H9 (cell line): ENCODE measurements around the gene SUMF1. TPM values are rescaled to one million over a fixed set of nuclear protein-coding genes. Genes with fewer than 3 reads are reported as not detected.

Experiments used
- DNase-seq: peaks from one replicate; pipeline ENCODE4 v3.0.0-alpha.2; 2017
- H2AFZ ChIP-seq: one replicate; pipeline ENCODE4 v1.6.1; 2013; ENCODE audit warnings: mild to moderate bottlenecking, low read length, control low read depth, moderate library complexity
- H2AK5ac ChIP-seq: 2 replicates; pipeline ENCODE4 v1.6.1; 2013; ENCODE audit warnings: low read length, control low read depth, mixed read lengths; ENCODE audit not compliant: insufficient read length
- H2BK120ac ChIP-seq: one replicate; pipeline ENCODE4 v1.6.1; 2013; ENCODE audit warnings: low read depth, mild to moderate bottlenecking, low read length, control low read depth, inconsistent platforms; ENCODE audit not compliant: poor library complexity, severe bottlenecking
- H2BK12ac ChIP-seq: 2 replicates; pipeline ENCODE4 v1.6.1; 2013; ENCODE audit warnings: low read length, control low read depth, mixed read lengths, low read depth; ENCODE audit not compliant: insufficient read length
- H2BK15ac ChIP-seq: 2 replicates; pipeline ENCODE4 v1.6.1; 2013; ENCODE audit warnings: low read depth, low read length, control low read depth
- H2BK20ac ChIP-seq: one replicate; pipeline ENCODE4 v1.6.1; 2013; ENCODE audit warnings: low read depth, mild to moderate bottlenecking, low read length, control low read depth, inconsistent platforms; ENCODE audit not compliant: poor library complexity, severe bottlenecking
- H2BK5ac ChIP-seq: 2 replicates; pipeline ENCODE4 v1.6.1; 2013; ENCODE audit warnings: low read length, control low read depth, mixed read lengths; ENCODE audit not compliant: insufficient read length
- H3K14ac ChIP-seq: 2 replicates; pipeline ENCODE4 v1.6.1; 2013; ENCODE audit warnings: low read length, control low read depth; ENCODE audit not compliant: insufficient read depth
- H3K18ac ChIP-seq: 2 replicates; pipeline ENCODE4 v1.6.1; 2013; ENCODE audit warnings: low read depth, mild to moderate bottlenecking, mixed read lengths, low read length, control low read depth; ENCODE audit not compliant: insufficient read length
- H3K23ac ChIP-seq: 2 replicates; pipeline ENCODE4 v1.6.1; 2013; ENCODE audit warnings: low read length, control low read depth, mixed read lengths, low read depth; ENCODE audit not compliant: insufficient read length
- H3K23me2 ChIP-seq: 2 replicates; pipeline ENCODE4 v1.6.1; 2013; ENCODE audit warnings: low read depth, mild to moderate bottlenecking, mixed read lengths, low read length, control low read depth; ENCODE audit not compliant: insufficient read length, poor library complexity, severe bottlenecking
- H3K27ac ChIP-seq: 2 replicates; pipeline ENCODE4 v1.5.1; 2013; ENCODE audit warnings: low read length, control low read depth, mixed read lengths, low read depth; ENCODE audit not compliant: insufficient read length
- H3K27me3 ChIP-seq: 2 replicates; pipeline ENCODE4 v1.6.1; 2013; ENCODE audit warnings: low read length, control low read depth, inconsistent platforms; ENCODE audit not compliant: insufficient read depth
- H3K4ac ChIP-seq: 2 replicates; pipeline ENCODE4 v1.6.1; 2013; ENCODE audit warnings: low read depth, mild to moderate bottlenecking, control low read depth, inconsistent platforms, low read length, moderate library complexity
- H3K4me1 ChIP-seq: 2 replicates; pipeline ENCODE4 v1.6.1; 2013; ENCODE audit warnings: low read length, control low read depth, inconsistent platforms; ENCODE audit not compliant: insufficient read depth
- H3K4me2 ChIP-seq: 2 replicates; pipeline ENCODE4 v1.6.1; 2013; ENCODE audit warnings: low read length, control low read depth, mixed read lengths; ENCODE audit not compliant: insufficient read length, insufficient read depth
- H3K56ac ChIP-seq: 2 replicates; pipeline ENCODE4 v1.6.1; 2013; ENCODE audit warnings: low read depth, mild to moderate bottlenecking, mixed read lengths, low read length, control low read depth; ENCODE audit not compliant: insufficient read length
- H3K79me1 ChIP-seq: 2 replicates; pipeline ENCODE4 v1.6.1; 2013; ENCODE audit warnings: low read depth, mild to moderate bottlenecking, moderate library complexity, low read length, control low read depth, inconsistent platforms; ENCODE audit not compliant: insufficient read depth, poor library complexity, severe bottlenecking
- H3K79me2 ChIP-seq: 2 replicates; pipeline ENCODE4 v1.6.1; 2013; ENCODE audit warnings: low read length, control low read depth, inconsistent platforms; ENCODE audit not compliant: insufficient read depth
- H3K9ac ChIP-seq: 2 replicates; pipeline ENCODE4 v1.6.1; 2013; ENCODE audit warnings: low read length, control low read depth, mixed read lengths; ENCODE audit not compliant: insufficient read length; ENCODE audit errors: extremely low read depth
- H3K9me3 ChIP-seq: one replicate; pipeline ENCODE4 v1.6.1; 2013; ENCODE audit warnings: low read depth, low read length, inconsistent platforms; ENCODE audit not compliant: control insufficient read depth
- H3T11ph ChIP-seq: one replicate; pipeline ENCODE4 v1.6.1; 2013; ENCODE audit warnings: mild to moderate bottlenecking, low read length, control low read depth, inconsistent platforms
- H4K20me1 ChIP-seq: one replicate; pipeline ENCODE4 v1.6.1; 2013; ENCODE audit not compliant: control insufficient read depth, insufficient read length, insufficient read depth
- H4K5ac ChIP-seq: 2 replicates; pipeline ENCODE4 v1.6.1; 2013; ENCODE audit warnings: low read depth, mild to moderate bottlenecking, mixed read lengths, low read length, control low read depth; ENCODE audit not compliant: insufficient read length
- H4K8ac ChIP-seq: replicated peaks from 2 replicates; pipeline ENCODE4 v1.6.1; 2013; ENCODE audit warnings: low read length, control low read depth, mixed read lengths, low read depth; ENCODE audit not compliant: insufficient read length
- H4K91ac ChIP-seq: 2 replicates; pipeline ENCODE4 v1.6.1; 2013; ENCODE audit warnings: low read depth, mild to moderate bottlenecking, moderate library complexity, mixed read lengths, low read length, control low read depth; ENCODE audit not compliant: insufficient read length
- H3K27ac Mint-ChIP-seq, 3 experiments: 2 replicates in 2 of 3; 3 replicates in 1 of 3; pipeline ENCODE4 v1.8.0; 2020 to 2021; ENCODE audit warnings: mixed read lengths in 3 of 3, mild to moderate bottlenecking in 1 of 3, moderate library complexity in 1 of 3
- H3K27me3 Mint-ChIP-seq: 2 replicates; pipeline ENCODE4 v1.8.0; 2021; ENCODE audit warnings: low read depth, mild to moderate bottlenecking, moderate library complexity, mixed read lengths
- H3K36me3 Mint-ChIP-seq, 3 experiments: 2 replicates in 2 of 3; 3 replicates in 1 of 3; pipeline ENCODE4 v1.8.0; 2020 to 2021; ENCODE audit warnings: low read depth in 3 of 3, mixed read lengths in 3 of 3; ENCODE audit not compliant: insufficient read depth in 1 of 3
- H3K4me1 Mint-ChIP-seq, 2 experiments: 2 replicates each; pipeline ENCODE4 v1.8.0; 2020; ENCODE audit warnings: mixed read lengths in 2 of 2
- H3K4me3 Mint-ChIP-seq, 2 experiments: 2 replicates in 1 of 2; 3 replicates in 1 of 2; pipeline ENCODE4 v1.8.0; 2020 to 2021; ENCODE audit warnings: mild to moderate bottlenecking in 2 of 2, mixed read lengths in 2 of 2, moderate library complexity in 1 of 2
- H3K9me3 Mint-ChIP-seq, 2 experiments: 2 replicates in 1 of 2; 3 replicates in 1 of 2; pipeline ENCODE4 v1.8.0; 2020; ENCODE audit warnings: mild to moderate bottlenecking in 2 of 2, mixed read lengths in 2 of 2, moderate library complexity in 1 of 2
- WGBS: extraction: QIAGEN DNeasy Blood & Tissue Kit; methylation state at CpG from one replicate; pipeline ENCODE4 v1.1.7; 2013; ENCODE audit warnings: missing lambda C conversion rate, low lambda C conversion rate, mixed read lengths; ENCODE audit not compliant: insufficient read length; ENCODE audit errors: extremely low coverage; 5-methylcytosine and 5-hydroxymethylcytosine counted together
- total RNA-seq: library from RNA; stranded (reverse); gene quantifications from 2 replicates; pipeline ENCODE4 v1.2.1, GENCODE V29; 2021
- TF ChIP-seq, protein P1 (sequence below): fragments of 200-600 bp; sonication (generic); conservative IDR thresholded peaks from 3 replicates; pipeline ENCODE4 v1.8.0; 2021; ENCODE audit warnings: antibody characterized with exemption, mild to moderate bottlenecking

SUMF1 gene
- total RNA-seq, 1 experiment from 2014 or later = 9.5 TPM

- Histone ChIP-seq H3K23me2 (no peaks in the 10 kb centered on the region), H3K4me2 (no peak overlapping the region), H4K8ac (no peak overlapping the region), H3K27ac (no peak overlapping the region), H4K5ac (no peak overlapping the region), H4K20me1 (no peaks in the 10 kb centered on the region), H3T11ph (no peak overlapping the region), H2BK120ac (no peak overlapping the region), H3K56ac (no peak overlapping the region), H3K4ac (no peak overlapping the region), H3K23ac (no peak overlapping the region), H3K79me2 (no peaks in the 10 kb centered on the region), H3K9me3 (no peaks in the 10 kb centered on the region), H3K14ac (no peak overlapping the region), H3K27me3 (no peaks in the 10 kb centered on the region), H2BK5ac (no peak overlapping the region), H4K91ac (no peak overlapping the region), H2BK15ac (no peak overlapping the region), H2BK20ac (no peak overlapping the region), H3K4me1 (no peaks in the 10 kb centered on the region), H2AFZ (no peak overlapping the region), H3K9ac (no peak overlapping the region), H2AK5ac (no peak overlapping the region), H3K18ac (no peak overlapping the region), H3K79me1 (no peaks in the 10 kb centered on the region), H2BK12ac (no peak overlapping the region)
- TF ChIP-seq, protein P1, sequence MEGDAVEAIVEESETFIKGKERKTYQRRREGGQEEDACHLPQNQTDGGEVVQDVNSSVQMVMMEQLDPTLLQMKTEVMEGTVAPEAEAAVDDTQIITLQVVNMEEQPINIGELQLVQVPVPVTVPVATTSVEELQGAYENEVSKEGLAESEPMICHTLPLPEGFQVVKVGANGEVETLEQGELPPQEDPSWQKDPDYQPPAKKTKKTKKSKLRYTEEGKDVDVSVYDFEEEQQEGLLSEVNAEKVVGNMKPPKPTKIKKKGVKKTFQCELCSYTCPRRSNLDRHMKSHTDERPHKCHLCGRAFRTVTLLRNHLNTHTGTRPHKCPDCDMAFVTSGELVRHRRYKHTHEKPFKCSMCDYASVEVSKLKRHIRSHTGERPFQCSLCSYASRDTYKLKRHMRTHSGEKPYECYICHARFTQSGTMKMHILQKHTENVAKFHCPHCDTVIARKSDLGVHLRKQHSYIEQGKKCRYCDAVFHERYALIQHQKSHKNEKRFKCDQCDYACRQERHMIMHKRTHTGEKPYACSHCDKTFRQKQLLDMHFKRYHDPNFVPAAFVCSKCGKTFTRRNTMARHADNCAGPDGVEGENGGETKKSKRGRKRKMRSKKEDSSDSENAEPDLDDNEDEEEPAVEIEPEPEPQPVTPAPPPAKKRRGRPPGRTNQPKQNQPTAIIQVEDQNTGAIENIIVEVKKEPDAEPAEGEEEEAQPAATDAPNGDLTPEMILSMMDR = no peak
- Mint-ChIP-seq H3K27me3 (no peaks in the 10 kb centered on the region), H3K4me1 (no peaks in the 10 kb centered on the region), H3K36me3 (peaks cover 0 to 1% (median 0%) of the 10 kb centered on the region in 3 experiments; a peak in 1 of 7 replicates), H3K9me3 (no peaks in the 10 kb centered on the region), H3K27ac (no peak overlapping the region), H3K4me3 (no peak overlapping the region)
- no CpG with 5 or more reads among the region's 1 CpG for WGBS
- no peak for DNase-seq
Measured at GRCh38 chr3:4409971-4410573, 57.0 kb downstream of the SUMF1 start.
